RPMI8226 (cell line): ENCODE data around the gene GABRA5.
A peak's percentile ranks its signal among the peaks of the same experiment; 100 is the strongest.
"Not testable (repeated sequence)": the region's sequence is repeated elsewhere in the genome, so short reads cannot be mapped to it uniquely, and the experiment has no call there.

ENCODE experiments used
- DNase-seq: peaks from one replicate; pipeline ENCODE4 v3.0.0-alpha.2; 2015

The GABRA5 gene

DNA sequence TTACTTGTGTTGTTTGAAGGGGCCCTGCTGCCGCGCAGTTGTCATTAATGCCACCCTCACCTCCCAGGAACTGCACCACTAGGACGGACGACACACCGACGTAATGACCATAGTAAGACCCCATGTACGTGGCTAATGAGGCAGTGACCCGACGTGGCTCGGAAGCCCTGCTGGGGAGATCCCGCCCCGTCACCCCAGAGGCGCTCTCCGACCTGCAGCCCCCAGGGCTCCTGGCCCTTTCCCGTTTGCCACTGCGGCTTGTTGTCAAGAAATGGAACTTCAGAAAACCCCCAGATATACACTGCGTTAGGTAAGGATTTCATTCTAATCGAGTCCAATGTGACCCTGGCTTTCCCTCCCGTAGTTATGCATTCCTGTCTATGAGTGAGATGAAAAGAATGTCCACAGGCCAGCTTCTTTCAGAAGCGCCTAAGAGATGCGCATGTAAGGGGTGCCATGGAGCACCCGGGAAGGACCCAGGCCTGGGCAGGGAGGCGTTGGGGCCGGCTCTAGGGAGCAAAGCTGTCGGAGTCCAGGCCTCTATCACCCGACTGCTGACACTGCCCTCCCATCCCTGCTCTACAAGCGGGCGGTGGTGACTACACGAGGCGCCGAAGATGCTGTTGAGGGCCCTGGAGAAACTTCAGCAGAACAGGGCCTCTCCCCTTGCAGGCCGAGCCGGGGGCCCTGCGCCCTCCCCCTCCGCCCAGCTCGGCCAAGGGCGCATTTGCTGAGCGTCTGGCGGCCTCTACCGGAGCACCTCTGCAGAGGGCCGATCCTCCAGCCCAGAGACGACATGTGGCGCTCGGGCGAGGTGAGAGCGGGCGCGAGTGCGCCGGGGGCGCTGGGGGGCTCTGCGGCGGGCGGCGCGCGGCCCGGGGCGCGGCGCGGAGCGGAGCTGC, at the start of gene GABRA5:
TSS of gene GABRA5 (plus strand) at position 765 of the 902 bp plus-strand sequence. CDS start 2,187 bp downstream, outside the sequence.
- DNase-seq: peak; percentile 9

- DNase-seq: not testable (repeated sequence)
Measured at GRCh38 chr15:26831191-26831590, 35.7 kb upstream of the GABRA5 start.

GRCh38 chr15:26831951-26832350, 34.9 kb upstream of the GABRA5 start:
- no peak for DNase-seq

GRCh38 chr15:26838742-26839460, 28.0 kb upstream of the GABRA5 start:
- DNase-seq: peak; percentile 18

DNA sequence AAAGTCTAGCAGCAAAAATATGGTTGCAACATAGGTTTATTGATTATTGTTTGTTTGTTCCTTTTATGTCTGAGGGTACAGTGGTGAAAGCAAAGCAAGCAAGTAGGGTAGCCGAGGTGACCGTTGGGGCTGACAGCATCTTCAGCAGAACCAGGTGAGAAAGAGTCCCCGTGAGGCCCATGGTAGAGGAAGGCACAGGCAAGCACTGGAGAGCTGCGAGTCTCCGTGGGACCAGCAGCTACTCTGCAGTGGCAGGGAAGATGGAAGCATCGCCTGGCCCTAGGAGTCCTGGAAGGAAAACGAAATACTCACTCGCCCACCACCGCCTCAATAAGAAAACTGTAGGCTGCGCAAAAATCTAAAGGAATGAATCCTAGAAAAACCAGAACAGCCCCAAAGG, 25.3 kb upstream of the GABRA5 start:
- DNase-seq: no peak

GRCh38 chr15:26841941-26842340, 24.9 kb upstream of the GABRA5 start:
- DNase-seq: no peak

DNA sequence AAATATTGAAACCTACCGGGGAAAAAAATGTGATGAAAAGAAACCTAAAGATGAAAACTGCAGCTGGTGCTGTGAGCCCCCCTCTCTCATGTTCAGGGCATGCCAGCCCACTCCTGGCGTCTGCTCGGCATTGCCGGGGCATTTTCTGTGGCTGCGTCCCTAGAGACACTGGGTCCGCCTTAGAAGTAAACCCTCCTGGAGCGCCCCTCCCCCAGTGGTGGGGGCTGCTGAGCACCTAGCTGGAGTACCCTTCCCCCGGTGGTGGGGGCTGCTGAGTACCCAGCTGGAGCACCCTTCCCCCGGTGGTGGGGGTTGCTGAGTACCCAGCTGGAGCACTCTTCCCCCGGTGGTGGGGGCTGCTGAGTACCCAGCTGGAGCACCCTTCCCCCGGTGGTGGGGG, 24.5 kb upstream of the GABRA5 start:
- no peak for DNase-seq

- no peak for DNase-seq
Measured at GRCh38 chr15:26844901-26845300, 22.0 kb upstream of the GABRA5 start.

DNA sequence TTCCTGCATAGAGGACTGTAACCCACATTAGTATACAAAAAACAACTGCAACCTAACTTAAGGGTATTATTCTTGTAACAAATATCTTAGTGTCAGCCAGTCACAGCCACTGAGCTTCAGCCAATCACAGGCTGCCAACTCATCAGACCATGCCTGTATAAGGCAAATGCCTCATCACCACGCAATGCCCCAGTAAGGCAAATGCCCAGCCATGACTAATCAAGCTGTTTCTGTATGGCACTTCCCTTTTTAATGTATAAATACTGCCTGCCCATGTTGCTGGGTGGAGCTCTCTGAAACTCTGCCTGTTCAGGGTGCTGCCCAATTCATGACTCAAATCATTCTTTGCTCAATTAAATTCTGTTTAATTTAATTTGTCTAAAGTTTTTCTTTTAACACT, 18.4 kb upstream of the GABRA5 start:
- DNase-seq: no peak

DNA sequence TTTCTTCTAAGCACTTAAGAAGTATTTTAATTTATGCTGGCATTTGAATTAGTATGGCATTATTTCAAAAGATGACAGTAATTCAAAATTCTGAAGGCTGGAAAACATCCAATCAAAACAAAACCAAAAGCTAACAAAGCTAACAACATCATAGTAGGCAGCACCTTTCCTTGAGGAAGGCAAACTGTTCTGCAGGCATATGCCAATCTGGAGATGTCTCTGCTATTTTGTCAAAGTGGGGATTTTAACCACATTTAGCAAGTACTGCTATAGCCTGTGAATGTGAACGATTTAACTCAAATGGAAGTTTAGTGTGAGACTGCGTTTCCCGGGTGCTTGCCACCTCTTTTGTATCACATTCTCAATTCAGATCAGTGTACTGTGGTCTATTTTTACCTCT, 16.7 kb upstream of the GABRA5 start:
- no peak for DNase-seq

DNA sequence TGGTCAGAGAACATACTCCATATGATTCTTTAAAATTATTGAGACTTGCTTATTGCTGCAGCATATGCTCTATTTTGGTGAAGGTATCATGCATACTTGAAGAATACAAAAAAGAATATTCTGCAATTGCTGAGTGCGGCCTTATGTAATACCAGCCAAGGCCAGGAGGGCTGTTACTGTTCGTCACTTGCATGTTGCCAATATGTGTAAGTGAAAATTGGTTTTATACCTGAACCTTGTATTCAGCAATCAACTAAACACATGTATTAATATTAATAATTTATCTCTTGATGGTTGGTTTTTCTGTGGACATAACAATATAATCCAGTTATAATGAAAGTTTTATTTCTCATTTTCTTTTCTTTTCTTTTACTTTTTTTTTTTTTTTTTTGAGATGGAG, 13.9 kb upstream of the GABRA5 start:
- DNase-seq: no peak

GRCh38 chr15:26854435-26854834, 12.4 kb upstream of the GABRA5 start:
- DNase-seq: no peak

DNA sequence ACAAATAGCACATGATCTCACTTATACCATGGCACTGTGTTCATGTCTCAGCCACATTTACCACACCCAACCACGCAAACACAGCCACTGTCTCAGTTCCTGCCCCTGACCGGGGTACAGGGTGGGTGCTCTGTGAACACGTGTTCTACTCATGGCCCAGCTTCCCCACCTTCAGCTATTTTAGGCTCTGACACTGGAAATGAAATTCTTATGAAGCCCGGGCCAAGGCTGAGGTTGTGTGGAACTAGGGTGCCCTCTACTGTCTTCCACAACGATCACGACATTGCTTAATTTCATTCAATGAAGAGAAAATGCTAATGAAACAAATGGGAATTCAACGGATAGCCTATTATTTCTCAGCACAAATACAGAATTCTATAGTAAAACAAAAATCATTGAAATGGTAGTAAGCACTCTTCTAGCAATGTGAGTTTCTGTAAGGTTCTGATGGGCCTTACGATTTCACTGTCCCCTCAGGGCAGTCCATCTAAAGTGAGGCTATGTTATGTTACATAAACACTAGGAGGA, 2.1 kb upstream of the GABRA5 start:
- peak; percentile 15 for DNase-seq

- DNase-seq: no peak
Measured at GRCh38 chr15:26867200-26868007, 542 bp downstream of the GABRA5 start.

- no peak for DNase-seq
Measured at GRCh38 chr15:26868029-26868685, 1.3 kb downstream of the GABRA5 start.

GRCh38 chr15:26869628-26870027, 2.8 kb downstream of the GABRA5 start:
- DNase-seq: no peak

DNA sequence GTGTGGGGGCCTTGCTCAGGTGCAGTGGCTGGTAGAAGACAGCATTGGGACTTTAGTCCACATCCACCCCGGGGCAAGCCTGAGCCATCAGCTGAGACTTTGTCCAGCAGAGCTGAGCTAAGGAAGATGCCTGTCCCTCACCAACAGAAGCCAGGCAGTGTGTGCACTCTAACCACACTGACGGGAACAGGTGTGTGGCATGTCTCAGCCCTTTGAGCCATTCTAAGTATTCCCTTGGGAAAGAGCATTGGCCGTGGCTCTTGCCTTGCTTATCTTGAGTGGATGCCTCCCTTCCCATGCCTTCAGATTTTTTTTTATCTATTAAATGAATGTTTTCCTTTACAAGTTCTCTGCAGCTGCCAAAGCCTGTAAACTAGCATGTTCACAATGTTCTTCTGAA, 3.5 kb downstream of the GABRA5 start:
- DNase-seq: no peak

DNA sequence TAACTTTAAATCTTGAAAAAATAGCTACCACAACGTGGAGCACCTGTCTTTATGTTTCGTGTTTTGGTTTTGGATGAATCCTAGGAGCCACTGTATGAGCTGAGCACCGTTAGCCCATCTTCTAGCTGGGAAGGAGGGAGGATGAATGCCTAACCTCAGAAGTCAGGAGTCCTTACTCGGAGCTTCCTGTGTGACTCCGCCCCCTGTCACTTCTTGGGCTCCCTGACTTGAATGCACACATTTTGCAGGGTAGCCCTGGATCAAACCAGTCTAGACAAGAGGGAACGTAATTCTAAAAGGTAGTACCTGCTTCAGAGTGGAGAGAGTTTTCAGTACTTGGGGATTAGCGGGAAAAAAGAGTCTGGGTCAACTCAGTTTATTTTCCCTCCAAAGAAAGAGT, 5.3 kb downstream of the GABRA5 start:
- DNase-seq: no peak

DNA sequence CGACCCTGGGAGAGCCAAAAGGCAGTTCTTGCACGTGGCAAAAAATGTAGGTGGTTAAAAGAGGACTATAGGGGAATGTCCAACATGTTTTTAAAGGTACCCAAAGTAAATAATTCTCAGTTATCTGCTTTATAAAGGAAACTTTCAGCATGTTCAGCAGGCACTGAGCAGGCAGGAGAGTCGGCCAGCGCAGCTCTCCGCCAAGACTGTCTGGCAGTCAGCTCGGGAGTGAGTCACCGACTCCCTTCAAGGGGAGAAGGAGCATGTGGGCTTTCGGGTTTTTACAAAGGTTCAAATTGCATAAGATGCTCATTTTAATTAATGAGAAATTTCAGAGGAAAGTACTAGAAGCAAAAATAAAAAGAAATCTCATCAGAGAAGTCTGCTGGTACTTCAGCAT, 7.0 kb downstream of the GABRA5 start:
- DNase-seq: no peak

GRCh38 chr15:26874774-26875475, 8.1 kb downstream of the GABRA5 start:
- DNase-seq: no peak

- no peak for DNase-seq
Measured at GRCh38 chr15:26875476-26875850, 8.6 kb downstream of the GABRA5 start.

GRCh38 chr15:26877831-26878230, 11.0 kb downstream of the GABRA5 start:
- DNase-seq: no peak
